GM18499 (cell line): ENCODE data around the gene OCRL.

Source experiments
- ATAC-seq: cut with Tn5 transposase; IDR thresholded peaks from one replicate; pipeline ENCODE4 v1.9.1; 2021; ENCODE audit warnings: moderate number of reproducible peaks; ENCODE audit not compliant: insufficient read depth, unreplicated experiment

OCRL gene

GRCh38 chrX:129629837-129630236 lies 89.8 kb downstream of the OCRL start:
- ATAC-seq = no peak

DNA sequence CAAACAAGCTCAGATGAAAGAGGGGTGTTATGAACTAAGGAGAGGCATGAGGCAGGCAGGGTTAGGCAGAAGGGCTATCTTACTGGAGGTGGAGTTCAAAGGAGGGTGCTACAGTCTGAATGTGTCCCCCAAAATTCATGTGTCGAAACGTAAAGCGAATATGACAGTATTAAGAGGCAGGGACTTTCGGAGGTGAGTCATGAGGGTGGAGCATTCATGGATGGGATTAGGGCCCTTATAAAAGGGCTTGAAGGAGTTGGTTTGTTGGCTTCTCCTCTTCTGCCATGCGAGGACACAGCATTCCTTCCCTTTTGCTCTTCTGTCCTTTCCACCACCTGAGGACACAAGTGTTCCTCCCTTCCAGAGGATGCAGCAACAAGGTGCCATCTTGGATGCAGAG lies 91.8 kb downstream of the OCRL start:
- no peak for ATAC-seq

DNA sequence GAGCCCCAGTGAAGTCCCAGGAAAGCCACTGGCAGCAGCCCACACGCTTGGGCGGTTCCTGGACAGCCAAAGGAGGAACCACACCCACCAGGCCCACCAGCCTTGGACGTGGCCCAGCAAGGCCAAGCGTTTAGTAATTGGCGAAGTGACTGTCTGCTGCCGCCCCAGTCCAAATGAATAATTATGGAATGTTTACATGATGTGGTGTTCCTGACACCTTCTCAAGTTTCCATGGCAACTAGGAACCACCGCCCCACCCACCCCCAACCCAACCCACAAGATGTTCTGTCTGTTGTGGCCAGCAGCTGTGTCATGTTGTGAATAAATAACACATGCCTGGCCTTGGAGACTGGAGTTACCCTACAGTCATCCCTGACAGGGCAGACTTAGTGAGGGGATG lies 92.4 kb downstream of the OCRL start:
- ATAC-seq = no peak

DNA sequence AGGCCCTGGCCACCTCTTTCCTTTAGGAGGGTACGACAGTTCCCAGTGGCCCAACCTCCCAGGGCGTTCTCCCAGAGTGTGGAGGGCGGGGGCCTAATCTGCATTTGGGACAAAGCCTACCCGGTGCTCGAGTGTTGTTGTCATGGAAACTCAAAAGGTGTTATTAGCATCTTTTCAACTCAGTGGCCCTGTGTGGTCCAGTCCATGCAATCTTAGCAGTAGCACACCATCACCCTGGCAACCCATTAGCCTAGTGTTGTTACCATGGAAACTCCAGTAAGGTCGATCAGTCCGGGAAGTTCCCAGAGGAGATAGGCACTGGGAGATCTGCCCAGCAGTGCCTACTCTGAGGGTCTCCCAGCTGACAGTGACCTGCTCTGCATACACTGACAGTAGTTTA lies 94.5 kb downstream of the OCRL start:
- no peak for ATAC-seq

DNA sequence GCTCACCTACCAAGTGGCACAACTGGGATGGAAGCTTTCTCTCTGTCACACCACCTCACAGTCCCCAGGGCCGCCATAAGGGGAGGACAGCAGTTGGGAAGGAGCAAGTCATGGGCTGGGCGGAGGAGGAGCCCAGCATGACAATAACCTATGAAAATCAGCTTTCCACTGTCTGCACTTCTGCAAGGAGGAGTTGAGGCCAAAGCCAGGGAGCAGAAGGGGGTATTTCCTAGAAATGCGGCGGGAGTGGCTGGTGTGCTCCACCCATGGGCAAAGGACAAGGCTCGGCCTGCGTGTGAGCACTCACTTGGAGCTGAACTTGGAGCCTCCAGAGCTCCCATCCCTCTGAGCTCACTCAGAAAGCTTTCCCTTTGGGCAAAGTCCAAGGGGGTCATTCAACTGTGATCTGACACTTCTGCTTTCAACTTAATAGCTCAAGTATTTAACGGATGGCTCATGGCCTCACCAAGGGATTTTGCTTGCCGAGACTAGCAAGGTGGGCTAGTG lies 96.2 kb downstream of the OCRL start:
- ATAC-seq = no peak

- no peak for ATAC-seq
Measured at GRCh38 chrX:129637217-129638109, 97.4 kb downstream of the OCRL start.

DNA sequence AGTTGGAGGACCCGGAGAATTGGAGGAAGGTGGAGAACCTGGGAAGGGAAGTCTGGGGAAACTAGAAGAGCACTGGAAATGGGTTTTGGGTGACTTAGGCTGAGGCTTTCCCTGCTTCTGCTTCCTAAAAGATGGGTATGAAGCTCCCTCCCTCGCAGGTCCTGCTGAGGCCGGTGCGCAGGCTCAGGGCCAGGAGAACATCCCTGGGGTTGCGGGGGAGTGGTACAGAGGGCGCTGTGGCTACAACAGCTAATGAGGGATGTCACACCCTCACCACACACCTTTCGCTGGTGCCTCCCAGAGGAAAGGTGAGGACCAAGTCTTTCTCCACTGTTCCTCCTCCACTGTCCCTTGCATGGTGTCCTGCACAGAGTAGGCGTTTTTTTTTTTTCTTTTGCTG lies 98.9 kb downstream of the OCRL start:
- ATAC-seq = no peak

DNA sequence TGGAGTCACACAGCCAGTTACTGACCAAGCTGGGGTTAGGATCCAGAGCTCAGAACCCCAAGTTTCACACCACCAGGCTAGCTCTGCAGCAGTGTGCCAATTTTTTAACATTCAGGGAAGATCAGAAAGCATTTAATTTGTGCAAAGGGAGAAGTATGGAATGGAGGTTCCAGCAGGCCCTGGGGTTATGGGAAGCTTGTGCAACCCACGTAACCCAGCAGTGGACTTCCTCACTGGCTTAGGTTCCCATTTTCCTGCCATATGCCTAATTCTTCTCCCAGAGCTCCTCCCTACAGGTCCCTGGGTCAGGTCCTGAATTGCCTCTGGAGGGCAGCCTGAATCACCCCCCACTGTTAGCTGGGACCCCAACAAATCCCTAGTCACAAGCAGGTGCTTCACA lies 100.7 kb downstream of the OCRL start:
- ATAC-seq = no peak

DNA sequence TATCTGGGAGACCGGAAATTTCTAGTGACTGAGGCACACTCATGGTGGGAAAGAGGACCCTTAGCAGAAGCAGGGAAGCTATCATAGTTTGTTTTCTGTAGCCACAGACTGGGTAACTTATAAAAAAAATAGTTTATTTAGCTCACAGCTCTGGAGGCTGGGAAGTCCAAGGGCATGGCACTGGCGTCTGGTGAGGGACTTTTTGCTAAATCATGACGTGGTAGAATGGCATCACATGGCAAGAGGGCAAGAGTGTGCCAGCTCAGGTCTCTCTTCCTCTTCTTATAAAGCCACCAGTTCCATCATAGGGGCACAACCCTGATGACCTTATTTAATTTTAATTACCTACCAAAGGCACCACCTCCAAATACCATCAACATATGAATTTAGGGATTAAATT lies 101.4 kb downstream of the OCRL start:
- ATAC-seq = no peak

- no peak for ATAC-seq
Measured at GRCh38 chrX:129641941-129642340, 101.9 kb downstream of the OCRL start.
